Tibial nerve (tissue), 4 donors: ENCODE measurements around the gene PDYN. TPM values are rescaled to one million over a fixed set of nuclear protein-coding genes. Genes with fewer than 3 reads are reported as not detected.

Experiments
- DNase-seq, 2 donors: peaks; one replicate each; pipeline ENCODE4 v3.0.0-alpha.2; 2019; ENCODE audit warnings: low spot score in 2 of 2
- H3K27ac ChIP-seq, 4 donors: fragments of 200-600 bp; sonication (generic) in 3 of 4; one replicate each; pipeline ENCODE4 v1.5.1; 2017 to 2019; ENCODE audit warnings: mild to moderate bottlenecking in 1 of 4
- H3K27me3 ChIP-seq, 2 donors: fragments of 200-600 bp; sonication (generic) in 1 of 2; one replicate each; pipeline versions ENCODE4 v1.5.1 to v1.6.0; 2017 to 2019
- H3K36me3 ChIP-seq, 3 donors: fragments of 200-600 bp; sonication (generic); one replicate each; pipeline ENCODE4 v1.5.1; 2018 to 2019
- H3K4me1 ChIP-seq, 4 donors: fragments of 200-600 bp; sonication (generic) in 3 of 4; one replicate each; pipeline ENCODE4 v1.5.1; 2017 to 2019
- H3K4me3 ChIP-seq, 4 donors: fragments of 200-600 bp; sonication (generic) in 3 of 4; one replicate each; pipeline ENCODE4 v1.5.1; 2017 to 2019; ENCODE audit warnings: mild to moderate bottlenecking in 1 of 4, moderate library complexity in 1 of 4
- H3K9me3 ChIP-seq, 4 donors: fragments of 200-600 bp; sonication (generic) in 3 of 4; one replicate each; pipeline ENCODE4 v1.5.1; 2017 to 2019
- CTCF ChIP-seq, 5 experiments: fragments of 200-600 bp in 3 of 5; fragments of 450-650 bp in 2 of 5; sonication (generic) in 3 of 5; IDR thresholded peaks; one replicate each; pipeline ENCODE4 v1.5.1; 2016 to 2019; ENCODE audit warnings: antibody characterized with exemption in 5 of 5, mild to moderate bottlenecking in 3 of 5, moderate library complexity in 2 of 5
- EP300 ChIP-seq, 2 donors: sonication (generic); formaldehyde crosslinking; IDR thresholded peaks; one replicate each; pipeline ENCODE4 v1.6.1; 2017; ENCODE audit warnings: antibody characterized with exemption in 2 of 2, mild to moderate bottlenecking in 1 of 2
- POLR2A ChIP-seq, 2 donors: fragments of 450-650 bp; IDR thresholded peaks; one replicate each; pipeline ENCODE4 v1.6.1; 2017; ENCODE audit warnings: antibody characterized with exemption in 2 of 2, mild to moderate bottlenecking in 2 of 2, moderate library complexity in 2 of 2
- WGBS, 2 donors: methylation state at CpG; one replicate each; pipeline ENCODE4 v1.1.5; 2018; 5-methylcytosine and 5-hydroxymethylcytosine counted together
- total RNA-seq, 4 donors: library from RNA; depleted of rRNA; stranded (reverse); fragments of >200 nt; gene quantifications; one replicate each; pipeline ENCODE4 v1.1.0, GENCODE V29; 2016

The PDYN gene
- total RNA-seq, 4 donors from 2014 or later: not detected

GRCh38 chr20:1949347-1950100 lies 44.3 kb downstream of the PDYN start:
- H3K9me3 ChIP-seq: no peaks in the 10 kb centered on the region
- H3K36me3 ChIP-seq: no peaks in the 10 kb centered on the region
- DNase-seq: no peak
- no peak overlapping the region for H3K4me3 ChIP-seq
- H3K27ac ChIP-seq: peak overlapping the region in 2 of 4 donors; percentile 65 to 67
- H3K27me3 ChIP-seq: no peaks in the 10 kb centered on the region
- WGBS, 2 donors: 17 to 36% methylated on average over 2 of the region's 2 CpGs
- TF ChIP-seq EP300 (IDR thresholded peaks at IDR 0.05) (no peak), CTCF (IDR thresholded peaks at IDR 0.05) (no peak), POLR2A (IDR thresholded peaks at IDR 0.05) (no peak)
- peaks cover 0 to 55% (median 20%) of the 10 kb centered on the region in 4 donors for H3K4me1 ChIP-seq

GRCh38 chr20:1947535-1947846 lies 46.4 kb downstream of the PDYN start:
- Histone ChIP-seq H3K27me3 (no peaks in the 10 kb centered on the region), H3K4me3 (peak overlapping the region in 1 of 4 donors; percentile 31), H3K4me1 (peaks cover 0 to 72% (median 24%) of the 10 kb centered on the region in 4 donors), H3K27ac (peak overlapping the region in 2 of 4 donors; percentile 9 to 27), H3K36me3 (no peaks in the 10 kb centered on the region), H3K9me3 (no peaks in the 10 kb centered on the region)
- 56 to 67% methylated on average over 12 to 14 of the region's 14 CpGs for WGBS, 2 donors
- DNase-seq: no peak
- TF ChIP-seq EP300 (IDR thresholded peaks at IDR 0.05): no peak
- TF ChIP-seq POLR2A (IDR thresholded peaks at IDR 0.05): no peak

GRCh38 chr20:1946762-1947534 lies 46.9 kb downstream of the PDYN start:
- peaks cover 0 to 76% (median 24%) of the 10 kb centered on the region in 4 donors for H3K4me1 ChIP-seq
- TF ChIP-seq EP300 (IDR thresholded peaks at IDR 0.05) (peak in 1 of 2 donors; percentile 47), CTCF (IDR thresholded peaks at IDR 0.05) (no peak)
- peak overlapping the region in 3 of 4 donors; percentile 13 to 31 (median 15) for H3K4me3 ChIP-seq
- peak in 1 of 2 donors; percentile 26 for DNase-seq
- 5 to 18% methylated on average over 37 to 39 of the region's 39 CpGs for WGBS, 2 donors
- no peaks in the 10 kb centered on the region for H3K27me3 ChIP-seq
- no peaks in the 10 kb centered on the region for H3K36me3 ChIP-seq
- H3K27ac ChIP-seq: peak overlapping the region in 2 of 4 donors; percentile 9 to 27
- no peaks in the 10 kb centered on the region for H3K9me3 ChIP-seq

- Histone ChIP-seq H3K27me3 (no peaks in the 10 kb centered on the region), H3K4me3 (no peak overlapping the region), H3K9me3 (no peaks in the 10 kb centered on the region), H3K27ac (peak overlapping the region in 1 of 4 donors; percentile 27), H3K4me1 (peaks cover 0 to 82% (median 24%) of the 10 kb centered on the region in 4 donors), H3K36me3 (no peaks in the 10 kb centered on the region)
- TF ChIP-seq CTCF (IDR thresholded peaks at IDR 0.05) (no peak), EP300 (IDR thresholded peaks at IDR 0.05) (no peak), POLR2A (IDR thresholded peaks at IDR 0.05) (no peak)
- WGBS, 2 donors: 66 to 71% methylated on average over 7 of the region's 7 CpGs
- no peak for DNase-seq
These were observed 47.5 kb downstream of the PDYN start for GRCh38 chr20:1946442-1946761.

- Histone ChIP-seq H3K4me3 (no peak overlapping the region), H3K27ac (peak overlapping the region in 2 of 4 donors; percentile 40 to 80), H3K36me3 (no peaks in the 10 kb centered on the region), H3K27me3 (no peaks in the 10 kb centered on the region), H3K9me3 (no peaks in the 10 kb centered on the region), H3K4me1 (peaks cover 0 to 87% (median 26%) of the 10 kb centered on the region in 4 donors)
- TF ChIP-seq EP300 (IDR thresholded peaks at IDR 0.05) (no peak), POLR2A (IDR thresholded peaks at IDR 0.05) (no peak), CTCF (IDR thresholded peaks at IDR 0.05) (no peak)
- no peak for DNase-seq
- 76 to 79% methylated on average over 7 of the region's 7 CpGs for WGBS, 2 donors
These were observed 48.2 kb downstream of the PDYN start for GRCh38 chr20:1945660-1946059.
